ENCODE data around the gene AKT1. TPM values are rescaled to one million over a fixed set of nuclear protein-coding genes. Genes with fewer than 3 reads are reported as not detected.
A peak's percentile ranks its signal among the peaks of the same experiment; 100 is the strongest.
"Not testable (repeated sequence)": the region's sequence is repeated elsewhere in the genome, so short reads cannot be mapped to it uniquely, and the experiment has no call there.

The AKT1 gene
- total and polyA plus RNA-seq, 7 experiments from 2014 or later = 6.8 to 131 (median 71.0) TPM

GRCh38 chr14:104841730-104842129 is 46.2 kb upstream of the AKT1 start:
- H3K36me3 ChIP-seq (ENCODE audit: control insufficient read depth in 2 of 3, insufficient read depth in 3 of 3, low read length in 3 of 3) = no peaks in the 10 kb centered on the region

GRCh38 chr14:104836171-104836935 is 40.8 kb upstream of the AKT1 start:
- H3K27ac Mint-ChIP-seq; H3K9me3 ChIP-seq (ENCODE audit: control insufficient read depth in 2 of 3, low read length in 3 of 3); H3K36me3 ChIP-seq (ENCODE audit: control insufficient read depth in 2 of 3, insufficient read depth in 3 of 3, low read length in 3 of 3); H3K4me3 ChIP-seq (ENCODE audit: low read length); H3K27ac ChIP-seq (ENCODE audit: low read depth, low read length); H3K36me3 Mint-ChIP-seq; DNase-seq; H3K4me1 Mint-ChIP-seq; ATAC-seq; CTCF ChIA-PET; H3K4me3 Mint-ChIP-seq; POLR2A ChIA-PET; H3K4me1 ChIP-seq (ENCODE audit: control insufficient read depth in 2 of 2, insufficient read depth in 2 of 2, low read length in 2 of 2); intact Hi-C loops (cut with micrococcal nuclease); H3K9me3 Mint-ChIP-seq; H3K27me3 ChIP-seq (ENCODE audit: control insufficient read depth in 2 of 2, insufficient read depth in 2 of 2, low read length in 2 of 2): not testable (repeated sequence)
- peaks cover 6 to 28% (median 7%) of the 10 kb centered on the region in 5 donors for H3K27me3 Mint-ChIP-seq

More at GRCh38 chr14:104841730-104842129, 46.2 kb upstream of the AKT1 start:
- peaks cover 0 to 4% (median 0%) of the 10 kb centered on the region in 5 donors for H3K36me3 Mint-ChIP-seq
- Histone ChIP-seq H3K4me3 (ENCODE audit: low read length) (no peak overlapping the region), H3K9me3 (ENCODE audit: control insufficient read depth in 2 of 3, low read length in 3 of 3) (no peaks in the 10 kb centered on the region), H3K27ac (ENCODE audit: low read depth, low read length) (no peak overlapping the region), H3K4me1 (ENCODE audit: control insufficient read depth in 2 of 2, insufficient read depth in 2 of 2, low read length in 2 of 2) (no peaks in the 10 kb centered on the region), H3K27me3 (ENCODE audit: control insufficient read depth in 2 of 2, insufficient read depth in 2 of 2, low read length in 2 of 2) (peaks cover 0 to 10% of the 10 kb centered on the region in 2 donors)
- CTCF ChIA-PET = interaction anchor here (0.7 kb wide), 1 partner anchor 194 kb away, joined by 3 read pairs; no protein-coding TSS in a partner anchor
- H3K4me3 Mint-ChIP-seq = no peak overlapping the region
- POLR2A ChIA-PET = no interaction called here
- no peak overlapping the region for H3K27ac Mint-ChIP-seq
- H3K9me3 Mint-ChIP-seq = no peaks in the 10 kb centered on the region
- peaks cover 41 to 73% (median 58%) of the 10 kb centered on the region in 5 donors for H3K27me3 Mint-ChIP-seq
- intact Hi-C loops (cut with micrococcal nuclease) = no loop called here
- no peak for ATAC-seq
- no peak for DNase-seq
- peaks cover 0 to 13% (median 4%) of the 10 kb centered on the region in 7 donors for H3K4me1 Mint-ChIP-seq

GRCh38 chr14:104830781-104831180 is 35.2 kb upstream of the AKT1 start:
- Mint-ChIP-seq H3K9me3 (no peaks in the 10 kb centered on the region), H3K36me3 (no peaks in the 10 kb centered on the region), H3K4me1 (peaks cover under 1 to 11% (median 8%) of the 10 kb centered on the region in 7 donors), H3K4me3 (no peak overlapping the region), H3K27ac (no peak overlapping the region), H3K27me3 (peaks cover 0 to 22% (median 0%) of the 10 kb centered on the region in 5 donors)
- no peak overlapping the region for H3K27ac ChIP-seq (ENCODE audit: low read depth, low read length)
- ATAC-seq (no peak), DNase-seq (no peak)
- peaks cover 7 to 11% of the 10 kb centered on the region in 2 donors for H3K4me1 ChIP-seq (ENCODE audit: control insufficient read depth in 2 of 2, insufficient read depth in 2 of 2, low read length in 2 of 2)
- no peaks in the 10 kb centered on the region for H3K27me3 ChIP-seq (ENCODE audit: control insufficient read depth in 2 of 2, insufficient read depth in 2 of 2, low read length in 2 of 2)
- no peaks in the 10 kb centered on the region for H3K36me3 ChIP-seq (ENCODE audit: control insufficient read depth in 2 of 3, insufficient read depth in 3 of 3, low read length in 3 of 3)
- no peak overlapping the region for H3K4me3 ChIP-seq (ENCODE audit: low read length)
- ChIA-PET POLR2A (no interaction called here), CTCF (interaction anchor here (0.6 kb wide), 1 partner anchor 66 kb away, joined by 3 read pairs; no protein-coding TSS in a partner anchor)
- H3K9me3 ChIP-seq (ENCODE audit: control insufficient read depth in 2 of 3, low read length in 3 of 3) = no peaks in the 10 kb centered on the region
- intact Hi-C loops (cut with micrococcal nuclease) = no loop called here

- intact Hi-C loops (cut with micrococcal nuclease) = loop anchor here (1.0 kb wide), 3 partner anchors 38 to 49 kb away; partner anchors contain the start of gene CEP170B (in 2 of the 2)
- H3K9me3 ChIP-seq (ENCODE audit: control insufficient read depth in 2 of 3, low read length in 3 of 3) = no peaks in the 10 kb centered on the region
- H3K4me1 Mint-ChIP-seq = peaks cover 12 to 26% (median 15%) of the 10 kb centered on the region in 7 donors
- peak overlapping the region in 2 of 9 donors; percentile 28 to 74 for H3K27ac Mint-ChIP-seq
- no peak overlapping the region for H3K27ac ChIP-seq (ENCODE audit: low read depth, low read length)
- peak; percentile 73 for ATAC-seq
- peaks cover 0 to 35% (median 0%) of the 10 kb centered on the region in 5 donors for H3K27me3 Mint-ChIP-seq
- POLR2A ChIA-PET = interaction anchor here (1.3 to 2.8 kb wide), 3 partner anchors 27 to 74 kb away, joined by 4 to 12 read pairs (median 6); partner anchors contain the start of genes SIVA1 and ZBTB42
- no peaks in the 10 kb centered on the region for H3K27me3 ChIP-seq (ENCODE audit: control insufficient read depth in 2 of 2, insufficient read depth in 2 of 2, low read length in 2 of 2)
- H3K9me3 Mint-ChIP-seq = peaks cover 0 to 8% (median 0%) of the 10 kb centered on the region in 11 donors
- CTCF ChIA-PET = interaction anchor here (1.0 to 2.4 kb wide), 4 partner anchors 59 to 75 kb away, joined by 3 to 26 read pairs (median 6); partner anchors contain the start of gene SIVA1
- peak overlapping the region; percentile 73 to 88 (median 82) for H3K4me3 Mint-ChIP-seq
- H3K4me1 ChIP-seq (ENCODE audit: control insufficient read depth in 2 of 2, insufficient read depth in 2 of 2, low read length in 2 of 2) = peaks cover 10 to 12% of the 10 kb centered on the region in 2 donors
- no peaks in the 10 kb centered on the region for H3K36me3 ChIP-seq (ENCODE audit: control insufficient read depth in 2 of 3, insufficient read depth in 3 of 3, low read length in 3 of 3)
- H3K36me3 Mint-ChIP-seq = peaks cover 0 to 7% (median 0%) of the 10 kb centered on the region in 5 donors
- peak; percentile 35 to 63 (median 54) for DNase-seq
- peak overlapping the region; percentile 40 for H3K4me3 ChIP-seq (ENCODE audit: low read length)
Observed at GRCh38 chr14:104827177-104828055, 31.9 kb upstream of the AKT1 start.

GRCh38 chr14:104826861-104827176 is 31.3 kb upstream of the AKT1 start:
- Histone ChIP-seq H3K4me3 (ENCODE audit: low read length) (peak overlapping the region; percentile 40), H3K27me3 (ENCODE audit: control insufficient read depth in 2 of 2, insufficient read depth in 2 of 2, low read length in 2 of 2) (no peaks in the 10 kb centered on the region), H3K4me1 (ENCODE audit: control insufficient read depth in 2 of 2, insufficient read depth in 2 of 2, low read length in 2 of 2) (peaks cover 10 to 12% of the 10 kb centered on the region in 2 donors), H3K36me3 (ENCODE audit: control insufficient read depth in 2 of 3, insufficient read depth in 3 of 3, low read length in 3 of 3) (no peaks in the 10 kb centered on the region), H3K27ac (ENCODE audit: low read depth, low read length) (no peak overlapping the region), H3K9me3 (ENCODE audit: control insufficient read depth in 2 of 3, low read length in 3 of 3) (no peaks in the 10 kb centered on the region)
- H3K4me3 Mint-ChIP-seq = peak overlapping the region; percentile 73 to 88 (median 82)
- DNase-seq (peak in 2 of 9 donors; percentile 4 to 10), ATAC-seq (no peak)
- H3K4me1 Mint-ChIP-seq = peaks cover 12 to 26% (median 15%) of the 10 kb centered on the region in 7 donors
- intact Hi-C loops (cut with micrococcal nuclease) = loop anchor here (1.0 kb wide), 8 partner anchors 27 to 474 kb away; partner anchors contain the start of genes CEP170B (in 2 of the 2) and BRF1 (in 1 of the 2)
- peaks cover 0 to 33% (median 0%) of the 10 kb centered on the region in 5 donors for H3K27me3 Mint-ChIP-seq
- CTCF ChIA-PET = interaction anchor here (1.0 to 2.4 kb wide), 3 partner anchors 58 to 74 kb away, joined by 3 to 26 read pairs (median 8); partner anchors contain the start of gene SIVA1
- peaks cover 0 to 8% (median 0%) of the 10 kb centered on the region in 11 donors for H3K9me3 Mint-ChIP-seq
- POLR2A ChIA-PET = interaction anchor here (1.0 to 2.8 kb wide), 6 partner anchors 26 to 74 kb away, joined by 3 to 12 read pairs (median 4); partner anchors contain the start of genes SIVA1 and ZBTB42
- H3K36me3 Mint-ChIP-seq = peaks cover 0 to 7% (median 0%) of the 10 kb centered on the region in 5 donors
- H3K27ac Mint-ChIP-seq = peak overlapping the region in 2 of 9 donors; percentile 28 to 74

Data from naive thymus-derived CD4-positive, alpha-beta T cell (primary cell).